HepG2 (cell line): ENCODE measurements around the gene BDKRB1. TPM values are rescaled to one million over a fixed set of nuclear protein-coding genes. Genes with fewer than 3 reads are reported as not detected.

Source experiments
- ATAC-seq: fragments of 200-7000 bp; cut with Tn5 transposase; 3 replicates; pipeline ENCODE4 v1.9.1; 2020; ENCODE audit warnings: mild to moderate bottlenecking, moderate library complexity
- BruUV-seq: library from RNA; stranded (reverse); fragments of 400-500 nt; replicated peaks from 2 replicates; lab custom pipeline; 2021; lab: Mats Ljungman, UMichigan
- CTCF ChIA-PET: fragments of 300-600 bp; formaldehyde crosslinking; extraction: SDS; loops from one replicate; lab custom pipeline; 2021; ENCODE audit warnings: low total read pairs, inconsistent platforms, low intra/inter-chr PET ratio; lab: Yijun Ruan, JAX
- POLR2A ChIA-PET: fragments of 350-600 bp; sonication (Branson Sonifier 250); formaldehyde crosslinking; loops from one replicate; lab custom pipeline; 2020; ENCODE audit warnings: antibody characterized with exemption, inconsistent platforms; lab: Yijun Ruan, JAX
- DNase-seq: peaks from one replicate; pipeline ENCODE4 v3.0.0-alpha.2; 2015; ENCODE audit warnings: low spot score
- FAIRE-seq: peaks from 3 replicates; lab custom pipeline; 2011; peaks lifted over from hg19 to GRCh38; lab: Jason Lieb, UNC
- H2AFZ ChIP-seq: one replicate; pipeline ENCODE4 v1.6.1; 2011; ENCODE audit warnings: low read length, inconsistent platforms
- H3K27ac ChIP-seq: fragments of 300-600 bp; 3 replicates; pipeline ENCODE4 v1.8.0; 2011; ENCODE audit warnings: mixed run types, mild to moderate bottlenecking, mixed read lengths, low read length, inconsistent platforms; ENCODE audit not compliant: insufficient read depth; ENCODE audit errors: extremely low read length
- H3K27me3 ChIP-seq, 2 experiments: fragments of 200-600 bp in 1 of 2; 2 replicates in 1 of 2; 3 replicates in 1 of 2; pipeline versions ENCODE4 v1.6.0 to v1.8.0; 2011; ENCODE audit warnings: low read length in 2 of 2, mild to moderate bottlenecking in 2 of 2, moderate library complexity in 2 of 2, inconsistent platforms in 1 of 2; ENCODE audit not compliant: insufficient read depth in 2 of 2, control insufficient read depth in 1 of 2
- H3K36me3 ChIP-seq, 2 experiments: fragments of 200-600 bp in 1 of 2; replicated peaks in 1 of 2; 2 replicates in 1 of 2; 3 replicates in 1 of 2; pipeline versions ENCODE4 v1.5.1 to v1.8.0; 2011; ENCODE audit warnings: low read length in 2 of 2, inconsistent platforms in 1 of 2; ENCODE audit not compliant: insufficient read depth in 2 of 2, control insufficient read depth in 1 of 2
- H3K4me1 ChIP-seq: 2 replicates; pipeline ENCODE4 v1.5.1; 2012; ENCODE audit warnings: low read length, inconsistent platforms; ENCODE audit not compliant: insufficient read depth
- H3K4me2 ChIP-seq: 2 replicates; pipeline ENCODE4 v1.6.0; 2011; ENCODE audit warnings: low read depth, low read length, inconsistent platforms
- H3K4me3 ChIP-seq, 3 experiments: fragments of 200-600 bp in 1 of 3; sonication (generic), shearing (Covaris generic) in 1 of 3; replicated peaks in 1 of 3; 2 replicates each; pipeline ENCODE4 v1.5.1; 2011 to 2016; ENCODE audit warnings: low read length in 3 of 3, inconsistent platforms in 2 of 3, low read depth in 2 of 3, mild to moderate bottlenecking in 2 of 3, control low read depth in 1 of 3, mixed read lengths in 1 of 3; ENCODE audit not compliant: insufficient read depth in 1 of 3
- H3K79me2 ChIP-seq: one replicate; pipeline ENCODE4 v1.6.1; 2011; ENCODE audit warnings: low read length, inconsistent platforms; ENCODE audit not compliant: insufficient read depth
- H3K9ac ChIP-seq: 2 replicates; pipeline ENCODE4 v1.6.0; 2011; ENCODE audit warnings: mild to moderate bottlenecking, low read depth, low read length, inconsistent platforms; ENCODE audit not compliant: insufficient read depth
- H3K9me3 ChIP-seq: 2 replicates; pipeline ENCODE4 v1.5.1; 2012; ENCODE audit warnings: mild to moderate bottlenecking, low read length
- H4K20me1 ChIP-seq: 2 replicates; pipeline ENCODE4 v1.6.0; 2011; ENCODE audit warnings: inconsistent platforms, mild to moderate bottlenecking, low read length, moderate library complexity; ENCODE audit not compliant: insufficient read depth
- HNRNPL ChIP-seq: fragments of 200-400 bp; formaldehyde crosslinking; IDR thresholded peaks from 2 replicates; pipeline ENCODE4 v1.6.1; 2017; ENCODE audit warnings: mild to moderate bottlenecking, low read depth, low read length
- NKX3-1 ChIP-seq: sonication (generic); formaldehyde crosslinking; IDR thresholded peaks from 2 replicates; pipeline ENCODE4 v1.5.0; 2020; ENCODE audit warnings: missing genetic modification reagents
- WGBS: methylation state at CpG from one replicate; pipeline ENCODE4 v1.1.6; 2017; ENCODE audit warnings: low lambda C conversion rate; 5-methylcytosine and 5-hydroxymethylcytosine counted together
- in situ Hi-C: cut with HindIII; loops from 2 replicates; pipeline ENCODE4 v1.10.0; 2017; ENCODE audit warnings: low pct_unique_long_range_greater_than_20kb; ENCODE audit not compliant: extremely low pct_ligation_motif_present
- intact Hi-C: fragments of 100-400 bp; cut with micrococcal nuclease; formaldehyde crosslinking; loops from one replicate; pipeline ENCODE4 v1.10.0; 2022; ENCODE audit not compliant: unreplicated experiment
- polyA plus RNA-seq, 8 experiments: library from polyadenylated mRNA; depleted of rRNA in 3 of 8; stranded (reverse) in 7 of 8; unstranded in 1 of 8; fragments of >200 nt; fragmentation: Illumina TruSeq in 4 of 8; extraction: Trizol in 4 of 8; gene quantifications; 2 replicates each; pipeline versions ENCODE4 v1.2.1 to v1.2.3, GENCODE V29; 2011 to 2016; ENCODE audit warnings: low read depth in 4 of 8, missing spikeins in 1 of 8, mixed read lengths in 1 of 8; ENCODE audit not compliant: insufficient read depth in 1 of 8
- total RNA-seq, 5 experiments: library from RNA; depleted of rRNA; stranded (reverse); fragments of >200 nt; fragmentation: Illumina TruSeq; extraction: Trizol; gene quantifications; 2 replicates each; pipeline ENCODE4 v1.2.3, GENCODE V29; 2016; ENCODE audit warnings: low read depth in 1 of 5
- TF ChIP-seq, protein P1 (sequence below): fragments of 450-650 bp; IDR thresholded peaks from 2 replicates; pipeline ENCODE4 v1.6.1; 2016
- TF ChIP-seq, protein P2 (sequence below): IDR thresholded peaks from 2 replicates; pipeline ENCODE4 v1.6.1; 2016; ENCODE audit warnings: missing biosample characterization, missing genetic modification reagents, low read depth

Gene BDKRB1
- total and polyA plus RNA-seq, 2 of the 13 experiments (the other 11 are each of a cell fraction or from before 2014, with no cell fraction given) = 0.05 TPM; not detected in 1

DNA sequence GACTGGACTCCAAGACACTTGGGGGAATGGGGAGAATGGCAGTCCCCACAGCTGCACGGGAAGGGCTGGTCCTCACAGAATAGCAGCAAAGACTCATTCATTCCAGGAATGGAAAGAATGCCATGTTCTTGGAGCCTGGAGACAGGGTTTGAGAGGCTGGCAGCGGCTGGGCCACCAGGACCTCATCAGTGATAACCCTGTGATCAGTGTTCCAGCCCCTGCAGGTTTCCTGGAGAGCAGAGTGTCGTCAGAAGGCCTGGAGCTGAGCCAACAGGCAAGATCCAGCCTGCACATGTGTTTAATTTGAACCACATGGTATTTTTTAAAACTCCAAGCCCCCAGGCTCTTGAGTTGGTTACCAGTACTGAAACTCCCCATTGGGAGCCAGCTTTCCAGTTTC is 11.3 kb downstream of the BDKRB1 start:
- Histone ChIP-seq H3K79me2 (no peaks in the 10 kb centered on the region), H2AFZ (no peak overlapping the region), H3K4me1 (peaks cover 22% of the 10 kb centered on the region), H3K4me2 (no peak overlapping the region), H3K4me3 (no peak overlapping the region), H3K27ac (no peak overlapping the region), H4K20me1 (no peaks in the 10 kb centered on the region), H3K9me3 (peaks cover under 1% of the 10 kb centered on the region; the same call in 1 of the 2 replicates), H3K27me3 (peaks cover 0 to 13% of the 10 kb centered on the region in 2 experiments; a peak in 1 of 5 replicates), H3K9ac (no peak overlapping the region), H3K36me3 (no peaks in the 10 kb centered on the region)
- no peak for FAIRE-seq
- TF ChIP-seq, protein P1, sequence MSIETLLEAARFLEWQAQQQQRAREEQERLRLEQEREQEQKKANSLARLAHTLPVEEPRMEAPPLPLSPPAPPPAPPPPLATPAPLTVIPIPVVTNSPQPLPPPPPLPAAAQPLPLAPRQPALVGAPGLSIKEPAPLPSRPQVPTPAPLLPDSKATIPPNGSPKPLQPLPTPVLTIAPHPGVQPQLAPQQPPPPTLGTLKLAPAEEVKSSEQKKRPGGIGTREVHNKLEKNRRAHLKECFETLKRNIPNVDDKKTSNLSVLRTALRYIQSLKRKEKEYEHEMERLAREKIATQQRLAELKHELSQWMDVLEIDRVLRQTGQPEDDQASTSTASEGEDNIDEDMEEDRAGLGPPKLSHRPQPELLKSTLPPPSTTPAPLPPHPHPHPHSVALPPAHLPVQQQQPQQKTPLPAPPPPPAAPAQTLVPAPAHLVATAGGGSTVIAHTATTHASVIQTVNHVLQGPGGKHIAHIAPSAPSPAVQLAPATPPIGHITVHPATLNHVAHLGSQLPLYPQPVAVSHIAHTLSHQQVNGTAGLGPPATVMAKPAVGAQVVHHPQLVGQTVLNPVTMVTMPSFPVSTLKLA = peak; percentile 79
- no peak for TF ChIP-seq NKX3-1 (CRISPR knock-in tag)
- intact Hi-C loops = loop anchor here (10.0 kb wide), 1 partner anchor 63 kb away; the partner anchor contains the start of gene BDKRB2
- in situ Hi-C loops = no loop called here
- ChIA-PET POLR2A (no interaction called here), CTCF (no interaction called here)
- no peak for DNase-seq
- BruUV-seq = no TSS peak
- no peak for ATAC-seq
- 60% methylated on average over 1 of the region's 3 CpGs for WGBS

DNA sequence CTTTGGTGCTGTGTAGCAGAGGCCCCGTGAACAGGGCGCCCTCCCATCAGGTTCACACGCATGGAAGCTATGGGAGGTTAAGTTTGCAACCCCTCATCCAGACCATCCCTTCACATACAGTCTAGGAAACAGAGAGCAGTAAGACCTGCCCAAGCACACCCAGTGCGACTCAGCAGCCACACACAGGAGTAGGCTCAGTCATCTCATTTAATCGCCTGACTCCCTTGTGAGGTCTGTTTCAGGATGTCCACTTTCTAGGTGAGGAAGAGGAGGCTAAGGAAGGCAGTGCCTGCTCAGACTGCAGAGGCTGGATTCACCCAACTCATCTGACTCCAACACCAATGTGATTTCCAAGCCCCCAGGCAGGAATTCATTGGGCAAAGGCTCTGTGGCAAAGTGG is 11.9 kb downstream of the BDKRB1 start:
- no peaks in the 10 kb centered on the region for H3K79me2 ChIP-seq
- intact Hi-C loops = loop anchor here (10.0 kb wide), 1 partner anchor 63 kb away; the partner anchor contains the start of gene BDKRB2
- CTCF ChIA-PET = no interaction called here
- peaks cover 0 to 13% of the 10 kb centered on the region in 2 experiments; a peak in 1 of 5 replicates for H3K27me3 ChIP-seq
- H3K36me3 ChIP-seq = no peaks in the 10 kb centered on the region
- in situ Hi-C loops = no loop called here
- H3K9ac ChIP-seq = no peak overlapping the region
- H2AFZ ChIP-seq = no peak overlapping the region
- H3K27ac ChIP-seq = no peak overlapping the region
- POLR2A ChIA-PET = no interaction called here
- ATAC-seq = no peak
- TF ChIP-seq HNRNPL = no peak
- TF ChIP-seq, protein P2, sequence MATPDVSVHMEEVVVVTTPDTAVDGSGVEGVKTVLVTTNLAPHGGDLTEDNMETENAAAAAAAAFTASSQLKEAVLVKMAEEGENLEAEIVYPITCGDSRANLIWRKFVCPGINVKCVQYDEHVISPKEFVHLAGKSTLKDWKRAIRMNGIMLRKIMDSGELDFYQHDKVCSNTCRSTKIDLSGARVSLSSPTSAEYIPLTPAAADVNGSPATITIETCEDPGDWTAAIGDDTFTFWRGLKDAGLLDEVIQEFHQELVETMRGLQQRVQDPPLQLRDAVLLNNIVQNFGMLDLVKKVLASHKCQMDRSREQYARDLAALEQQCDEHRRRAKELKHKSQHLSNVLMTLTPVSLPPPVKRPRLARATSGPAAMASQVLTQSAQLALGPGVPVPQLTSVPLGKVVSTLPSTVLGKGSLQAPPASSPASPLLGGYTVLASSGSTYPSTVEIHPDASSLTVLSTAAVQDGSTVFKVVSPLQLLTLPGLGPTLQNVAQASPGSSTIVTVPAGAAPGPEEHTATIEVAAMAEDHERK = no peak
- no peak overlapping the region for H3K4me3 ChIP-seq
- peaks cover 22% of the 10 kb centered on the region for H3K4me1 ChIP-seq
- DNase-seq = no peak
- FAIRE-seq = no peak
- no peaks in the 10 kb centered on the region for H4K20me1 ChIP-seq
- peaks cover 7% of the 10 kb centered on the region; the same call in 1 of the 2 replicates for H3K9me3 ChIP-seq
- WGBS = 63% methylated on average over 4 of the region's 5 CpGs
- H3K4me2 ChIP-seq = no peak overlapping the region
- BruUV-seq = no TSS peak
